H1 (cell line): Measurements from ENCODE around the gene GDF2. TPM values are rescaled to one million over a fixed set of nuclear protein-coding genes. Genes with fewer than 3 reads are reported as not detected.
A peak's percentile ranks its signal among the peaks of the same experiment; 100 is the strongest.

Source experiments
- CTCF ChIA-PET: fragments of 300-600 bp; sonication (Branson Sonifier 250); formaldehyde crosslinking; loops from one replicate; lab custom pipeline; 2021; ENCODE audit not compliant: partially characterized antibody; lab: Charles Lee
- POLR2A ChIA-PET: fragments of 300-600 bp; sonication (Branson Sonifier 250); formaldehyde crosslinking; loops from one replicate; lab custom pipeline; 2021; ENCODE audit warnings: inconsistent platforms; ENCODE audit not compliant: partially characterized antibody; lab: Charles Lee
- DNase-seq, 2 experiments: peaks; one replicate each; pipeline versions ENCODE4 v3.0.0 to v3.0.0-alpha.2; 2010 to 2022; ENCODE audit warnings: low spot score in 2 of 2, low read depth in 1 of 2, mixed read lengths in 1 of 2
- FAIRE-seq: peaks from 2 replicates; lab custom pipeline; 2011; peaks lifted over from hg19 to GRCh38; lab: Jason Lieb, UNC
- H2AFZ ChIP-seq: 2 replicates; pipeline ENCODE4 v1.8.1; 2012; ENCODE audit warnings: low read length, inconsistent platforms
- H2AK5ac ChIP-seq: 2 replicates; pipeline ENCODE4 v1.6.1; 2013; ENCODE audit warnings: low read depth, low read length
- H2BK120ac ChIP-seq: replicated peaks from 2 replicates; pipeline ENCODE3; 2013; ENCODE audit warnings: low read depth, low read length, inconsistent platforms
- H2BK12ac ChIP-seq: 2 replicates; pipeline ENCODE4 v1.6.1; 2013; ENCODE audit warnings: low read depth, low read length
- H2BK15ac ChIP-seq: 2 replicates; pipeline ENCODE4 v1.6.1; 2013; ENCODE audit warnings: low read length
- H2BK20ac ChIP-seq: 2 replicates; pipeline ENCODE4 v1.6.1; 2013; ENCODE audit warnings: low read length
- H2BK5ac ChIP-seq: 2 replicates; pipeline ENCODE4 v1.6.1; 2013; ENCODE audit warnings: low read depth, low read length
- H3K14ac ChIP-seq: 2 replicates; pipeline ENCODE4 v1.6.1; 2013; ENCODE audit warnings: inconsistent platforms; ENCODE audit not compliant: insufficient read length
- H3K18ac ChIP-seq: 2 replicates; pipeline ENCODE4 v1.6.1; 2013; ENCODE audit warnings: low read length; ENCODE audit errors: extremely low read depth
- H3K23ac ChIP-seq: 2 replicates; pipeline ENCODE4 v1.6.1; 2013; ENCODE audit warnings: inconsistent platforms; ENCODE audit not compliant: insufficient read length
- H3K23me2 ChIP-seq: 2 replicates; pipeline ENCODE4 v1.6.1; 2013; ENCODE audit warnings: low read depth, low read length
- H3K27ac ChIP-seq: 2 replicates; pipeline ENCODE4 v1.6.1; 2011; ENCODE audit warnings: low read depth, low read length, inconsistent platforms
- H3K27me3 ChIP-seq, 4 experiments: replicated peaks in 1 of 4; 1 replicate in 1 of 4; 2 replicates in 3 of 4; pipeline versions ENCODE4 v1.6.1 to v1.8.1; 2011 to 2013; ENCODE audit warnings: low read length in 3 of 4, mild to moderate bottlenecking in 3 of 4, inconsistent platforms in 2 of 4, mixed read lengths in 2 of 4, moderate library complexity in 1 of 4; ENCODE audit not compliant: control insufficient read depth in 3 of 4, insufficient read depth in 3 of 4; ENCODE audit errors: extremely low read depth in 1 of 4
- H3K36me3 ChIP-seq, 4 experiments: 2 replicates each; pipeline versions ENCODE4 v1.6.1 to v1.8.1; 2011 to 2013; ENCODE audit warnings: mild to moderate bottlenecking in 4 of 4, low read length in 3 of 4, moderate library complexity in 2 of 4, control low read depth in 1 of 4, inconsistent platforms in 1 of 4; ENCODE audit not compliant: insufficient read depth in 4 of 4, control insufficient read depth in 2 of 4
- H3K4ac ChIP-seq: replicated peaks from 2 replicates; pipeline ENCODE3; 2013; ENCODE audit warnings: low read length, low read depth, mixed read lengths, inconsistent platforms; ENCODE audit not compliant: insufficient read length
- H3K4me1 ChIP-seq, 4 experiments: replicated peaks in 1 of 4; 1 replicate in 1 of 4; 2 replicates in 3 of 4; pipeline versions ENCODE4 v1.6.1 to v1.8.1; 2011 to 2013; ENCODE audit warnings: low read length in 3 of 4, inconsistent platforms in 2 of 4, mixed read lengths in 1 of 4; ENCODE audit not compliant: insufficient read depth in 4 of 4, control insufficient read depth in 3 of 4
- H3K4me2 ChIP-seq, 2 experiments: 2 replicates each; pipeline versions ENCODE4 v1.6.1 to v1.8.1; 2011 to 2013; ENCODE audit warnings: low read depth in 2 of 2, low read length in 2 of 2, control low read depth in 1 of 2, inconsistent platforms in 1 of 2, mild to moderate bottlenecking in 1 of 2; ENCODE audit not compliant: insufficient read depth in 1 of 2
- H3K4me3 ChIP-seq, 4 experiments: fragments of 200-600, 300-600 bp in 1 of 4; sonication (generic), shearing (Covaris generic), sonication (Bioruptor Twin) in 1 of 4; 2 replicates each; pipeline versions ENCODE4 v1.5.1 to v1.8.1; 2011 to 2016; ENCODE audit warnings: low read length in 4 of 4, low read depth in 3 of 4, control low read depth in 2 of 4, inconsistent platforms in 2 of 4, mild to moderate bottlenecking in 2 of 4, mixed read lengths in 1 of 4, moderate library complexity in 1 of 4; ENCODE audit not compliant: insufficient read depth in 2 of 4; ENCODE audit errors: extremely low read depth in 1 of 4
- H3K56ac ChIP-seq: replicated peaks from 2 replicates; pipeline ENCODE3; 2013; ENCODE audit warnings: low read depth, mild to moderate bottlenecking, mixed read lengths, low read length, inconsistent platforms; ENCODE audit not compliant: insufficient read length
- H3K79me1 ChIP-seq: 2 replicates; pipeline ENCODE4 v1.6.1; 2013; ENCODE audit warnings: low read depth, low read length, control low read depth
- H3K79me2 ChIP-seq, 2 experiments: 2 replicates each; pipeline versions ENCODE4 v1.6.1 to v1.8.1; 2012 to 2013; ENCODE audit warnings: low read length in 2 of 2, mild to moderate bottlenecking in 2 of 2, inconsistent platforms in 1 of 2; ENCODE audit not compliant: insufficient read depth in 2 of 2, control insufficient read depth in 1 of 2
- H3K9ac ChIP-seq, 4 experiments: replicated peaks in 1 of 4; 1 replicate in 1 of 4; 2 replicates in 3 of 4; pipeline versions ENCODE4 v1.6.1 to v1.8.1; 2011 to 2013; ENCODE audit warnings: low read depth in 3 of 4, low read length in 3 of 4, control low read depth in 2 of 4, mild to moderate bottlenecking in 2 of 4, moderate library complexity in 2 of 4, inconsistent platforms in 1 of 4; ENCODE audit errors: extremely low read depth in 1 of 4
- H3K9me3 ChIP-seq, 2 experiments: 2 replicates each; pipeline versions ENCODE4 v1.6.1 to v1.8.1; 2012 to 2013; ENCODE audit warnings: mild to moderate bottlenecking in 2 of 2, moderate library complexity in 2 of 2, control low read depth in 1 of 2, inconsistent platforms in 1 of 2, low read depth in 1 of 2, low read length in 1 of 2, mixed read lengths in 1 of 2; ENCODE audit not compliant: insufficient read depth in 2 of 2
- H4K20me1 ChIP-seq, 2 experiments: replicated peaks in 1 of 2; 2 replicates each; pipeline versions ENCODE3 to v1.8.1; 2011 to 2013; ENCODE audit warnings: inconsistent platforms in 2 of 2, low read length in 2 of 2, mild to moderate bottlenecking in 1 of 2; ENCODE audit not compliant: insufficient read depth in 2 of 2, control insufficient read depth in 1 of 2
- H4K5ac ChIP-seq: 2 replicates; pipeline ENCODE4 v1.6.1; 2013; ENCODE audit warnings: low read length, low read depth, mixed read lengths, inconsistent platforms; ENCODE audit not compliant: insufficient read length
- H4K8ac ChIP-seq: 2 replicates; pipeline ENCODE4 v1.8.0; 2013; ENCODE audit warnings: mild to moderate bottlenecking, moderate library complexity, low read length, inconsistent platforms; ENCODE audit not compliant: insufficient read depth; ENCODE audit errors: extremely low read depth
- H4K91ac ChIP-seq: replicated peaks from 2 replicates; pipeline ENCODE3; 2013; ENCODE audit warnings: low read length, mixed read lengths, inconsistent platforms; ENCODE audit not compliant: insufficient read length
- CBX8 ChIP-seq: fragments of 300-800, 300-1000 bp; sonication (generic); IDR thresholded peaks from 2 replicates; pipeline ENCODE4 v1.7.1; 2016; ENCODE audit warnings: low read depth, low read length, borderline replicate concordance
- CHD2 ChIP-seq: IDR thresholded peaks from 2 replicates; pipeline ENCODE4 v1.6.1; 2012; ENCODE audit warnings: low read length, improper control_type of control experiment
- FOSL1 ChIP-seq: IDR thresholded peaks from 2 replicates; pipeline ENCODE4 v1.6.1; 2011; ENCODE audit warnings: mild to moderate bottlenecking, low read depth, low read length, moderate library complexity; ENCODE audit not compliant: insufficient read depth
- KDM4A ChIP-seq: IDR thresholded peaks from one replicate; pipeline ENCODE4 v1.7.1; 2012; ENCODE audit warnings: low read depth, mild to moderate bottlenecking, moderate library complexity, low read length, inconsistent platforms; ENCODE audit not compliant: severe bottlenecking
- SP1 ChIP-seq: IDR thresholded peaks from 2 replicates; pipeline ENCODE4 v1.6.1; 2011; ENCODE audit warnings: low read depth, low read length
- WGBS, 2 experiments: shearing (Covaris generic) in 1 of 2; methylation state at CpG; one replicate each; pipeline versions ENCODE4 v1.1.6 to v1.1.7; 2013 to 2015; ENCODE audit warnings: low lambda C conversion rate in 2 of 2, mixed read lengths in 2 of 2, inconsistent platforms in 1 of 2, low coverage in 1 of 2, missing lambda C conversion rate in 1 of 2; ENCODE audit not compliant: insufficient replicate concordance in 2 of 2, insufficient coverage in 1 of 2, insufficient read length in 1 of 2; ENCODE audit errors: extremely low coverage in 1 of 2, missing lambda C conversion rate in 1 of 2; 5-methylcytosine and 5-hydroxymethylcytosine counted together
- polyA plus RNA-seq, 7 experiments: library from polyadenylated mRNA; depleted of rRNA in 3 of 7; stranded (reverse) in 5 of 7; unstranded in 2 of 7; fragments of >200 nt in 5 of 7; fragments of 200-250 nt in 2 of 7; gene quantifications; 1 replicate in 5 of 7; 2 replicates in 1 of 7; 4 replicates in 1 of 7; pipeline versions ENCODE4 v1.2.1 to v1.2.3, GENCODE V29; 2011 to 2013; ENCODE audit warnings: missing spikeins in 2 of 7, mixed read lengths in 2 of 7
- total RNA-seq: library from RNA; stranded (reverse); fragmentation: NEBNext Ultra II Directional; extraction: Animal tissue kit (Norgen Biotek cat#: 25700); gene quantifications from 2 replicates; pipeline ENCODE4 v1.2.1, GENCODE V29; 2021

GDF2 gene
- total and polyA plus RNA-seq, 2 of the 8 experiments (the other 6 are each of a cell fraction or from before 2014, with no cell fraction given): not detected

DNA sequence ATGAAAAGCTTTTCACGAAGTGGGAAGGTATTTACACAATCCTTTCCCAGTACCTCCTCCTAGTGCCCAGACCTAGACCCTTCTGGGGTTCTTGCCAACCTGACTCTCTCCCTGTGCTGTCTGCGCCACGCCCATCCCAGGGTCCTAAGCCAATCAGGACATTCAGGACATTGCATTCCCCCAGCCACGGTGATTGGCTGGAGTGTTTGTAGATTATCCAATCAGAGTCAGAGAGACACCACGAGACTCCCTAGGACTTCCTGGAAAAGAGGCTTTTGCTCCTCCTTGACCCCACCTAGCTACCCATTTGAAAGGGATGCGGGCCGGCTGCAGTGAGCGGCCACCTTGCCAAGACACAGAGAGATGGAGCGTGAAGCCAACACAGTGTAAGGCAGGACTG, 3.5 kb upstream of the GDF2 start:
- 76% methylated on average over 9 of the region's 9 CpGs; no CpG with 5 or more reads in 1 of the 2 experiments for WGBS, 2 experiments
- H3K79me2 ChIP-seq: no peaks in the 10 kb centered on the region
- no peak overlapping the region for H2BK5ac ChIP-seq
- no peak overlapping the region for H3K9ac ChIP-seq
- H3K9me3 ChIP-seq: no peaks in the 10 kb centered on the region
- H3K4ac ChIP-seq: no peak overlapping the region
- no peak overlapping the region for H2BK12ac ChIP-seq
- H2AFZ ChIP-seq: peak overlapping the region; percentile 82
- no peak overlapping the region for H3K14ac ChIP-seq
- no peak overlapping the region for H4K8ac ChIP-seq
- no peak overlapping the region for H3K27ac ChIP-seq
- H4K20me1 ChIP-seq: no peaks in the 10 kb centered on the region
- no peaks in the 10 kb centered on the region for H3K23me2 ChIP-seq
- no peak overlapping the region for H4K5ac ChIP-seq
- no peak overlapping the region for H3K56ac ChIP-seq
- no peak for TF ChIP-seq KDM4A
- TF ChIP-seq FOSL1: no peak
- TF ChIP-seq CBX8: no peak
- TF ChIP-seq CHD2: peak; percentile 55; the same call in 1 of the 2 replicates
- peak; percentile 88 for TF ChIP-seq SP1
- ChIA-PET CTCF (interaction anchor here (0.8 to 4.6 kb wide), 5 partner anchors 16 to 324 kb away, joined by 3 to 19 read pairs (median 4); no protein-coding TSS in a partner anchor), POLR2A (no interaction called here)
- no peaks in the 10 kb centered on the region for H3K36me3 ChIP-seq
- no peak overlapping the region for H2BK15ac ChIP-seq
- no peak for FAIRE-seq
- no peak overlapping the region for H3K4me3 ChIP-seq
- no peaks in the 10 kb centered on the region; a peak in 1 of 7 replicates for H3K27me3 ChIP-seq
- no peak overlapping the region for H3K18ac ChIP-seq
- no peak overlapping the region for H2AK5ac ChIP-seq
- H2BK120ac ChIP-seq: no peak overlapping the region
- H3K79me1 ChIP-seq: no peaks in the 10 kb centered on the region
- H3K4me2 ChIP-seq: no peak overlapping the region
- no peak overlapping the region for H2BK20ac ChIP-seq
- no peaks in the 10 kb centered on the region for H3K4me1 ChIP-seq
- no peak overlapping the region for H3K23ac ChIP-seq
- DNase-seq: no peak
- H4K91ac ChIP-seq: no peak overlapping the region
